GM18499 (cell line): ENCODE data around the gene ST6GALNAC6.

Experiments used
- ATAC-seq: cut with Tn5 transposase; IDR thresholded peaks from one replicate; pipeline ENCODE4 v1.9.1; 2021; ENCODE audit warnings: moderate number of reproducible peaks; ENCODE audit not compliant: insufficient read depth, unreplicated experiment

ST6GALNAC6 gene

DNA sequence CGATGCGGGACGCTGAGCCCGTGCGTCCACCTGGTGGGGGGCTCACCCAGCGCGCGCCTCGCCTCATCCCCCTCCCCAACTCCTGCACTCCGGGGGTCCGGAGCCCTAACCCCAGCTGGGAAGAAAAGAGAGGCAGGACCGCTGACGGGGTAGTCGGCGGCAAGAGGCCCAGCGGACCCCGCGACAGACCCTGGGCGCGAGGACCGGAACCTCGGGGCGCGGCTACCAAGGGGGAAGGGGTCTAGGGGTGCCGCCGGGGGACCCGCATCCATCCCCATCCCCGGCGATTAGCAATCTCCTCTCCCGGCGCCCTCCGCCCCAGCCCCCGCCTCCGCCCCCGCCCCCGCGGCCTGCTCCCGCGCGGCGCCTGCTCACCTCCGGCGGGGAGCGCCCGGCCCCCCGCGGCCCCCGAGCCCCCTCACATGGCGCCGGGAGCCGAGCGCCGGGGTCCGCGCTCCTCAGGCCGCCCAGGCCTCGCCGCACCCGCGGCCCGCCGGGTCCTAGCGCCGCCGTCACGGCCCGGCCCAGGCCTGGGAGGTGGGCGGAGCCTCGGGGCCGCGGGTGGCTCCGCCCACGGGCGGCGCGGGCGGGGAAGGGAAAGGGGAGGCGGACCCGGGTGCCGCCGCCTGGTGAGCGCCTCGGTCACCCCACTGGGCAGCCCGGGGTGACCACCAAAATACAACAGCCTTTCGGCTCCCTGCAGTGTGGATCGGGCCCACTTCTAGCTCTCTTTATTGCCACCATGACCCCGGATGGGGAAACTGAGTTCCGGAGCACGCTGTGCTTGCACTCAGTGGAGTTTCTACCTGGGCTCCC is at the start of gene ST6GALNAC6:
Gene ST6GALNAC6, minus strand, starts transcription at position 476 of the 816 bp plus-strand sequence. CDS start 1,622 bp downstream, outside the sequence.
- no peak for ATAC-seq

DNA sequence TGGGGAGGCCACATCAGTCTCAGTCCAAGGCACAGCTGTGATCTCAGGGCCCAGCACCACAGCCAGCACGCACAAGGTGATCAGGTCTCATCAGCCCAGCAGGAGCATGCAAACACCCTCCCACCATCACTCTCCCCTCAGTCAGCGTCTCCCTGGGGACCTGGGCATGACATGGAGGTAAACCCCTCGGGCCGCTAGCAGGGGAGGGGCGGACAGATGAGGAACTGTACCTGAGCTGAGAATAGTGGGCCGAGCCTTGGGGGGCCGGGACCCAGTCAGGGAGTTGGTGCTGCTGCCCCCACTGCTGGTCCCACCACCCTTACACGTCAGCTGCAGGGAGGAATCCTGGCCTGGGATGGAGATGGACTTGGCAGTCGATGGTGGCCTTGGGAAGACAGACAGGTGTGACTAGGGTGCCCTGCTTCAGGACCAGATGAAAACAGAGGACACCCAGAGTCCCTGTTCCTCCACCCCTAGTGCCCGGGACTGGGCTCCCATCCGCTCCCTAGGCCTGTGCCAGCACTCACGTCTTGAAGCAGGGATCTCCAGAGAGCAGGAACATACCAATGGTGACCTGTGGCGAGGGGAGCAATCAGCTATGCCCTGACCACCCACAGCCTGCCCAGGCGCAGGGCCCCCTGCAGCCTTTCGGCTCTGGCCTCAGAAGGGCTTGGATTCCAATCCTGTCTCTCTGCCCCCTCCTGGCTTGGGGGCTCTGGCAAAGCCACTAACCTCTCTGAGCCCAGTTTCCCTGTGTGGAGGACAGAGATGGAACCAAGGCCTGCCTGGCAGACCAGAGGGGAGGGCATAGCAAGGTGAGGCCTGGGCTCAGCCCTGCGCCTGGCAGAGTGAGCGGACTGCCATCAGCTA is 48.7 kb upstream of the ST6GALNAC6 start:
- no peak for ATAC-seq

DNA sequence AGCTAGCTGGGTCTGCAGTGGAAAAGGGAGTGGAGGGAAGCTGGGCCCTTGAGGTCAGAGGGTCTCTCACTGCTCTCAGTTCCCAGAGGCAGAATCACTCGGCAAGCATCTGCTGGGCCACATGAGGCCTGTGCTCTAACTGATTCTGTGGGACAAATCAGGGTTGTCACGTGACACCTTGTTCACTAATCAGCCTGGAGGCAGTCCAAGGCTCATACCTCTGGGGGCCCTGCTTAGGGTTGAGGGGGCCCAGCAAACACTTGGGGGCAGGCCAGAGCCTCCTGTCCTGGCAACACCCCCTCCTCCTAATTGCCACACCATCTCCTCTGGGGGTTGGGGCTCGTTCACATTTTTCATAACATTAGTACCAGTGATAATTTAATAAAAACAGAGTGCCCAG is 47.3 kb upstream of the ST6GALNAC6 start:
- no peak for ATAC-seq

DNA sequence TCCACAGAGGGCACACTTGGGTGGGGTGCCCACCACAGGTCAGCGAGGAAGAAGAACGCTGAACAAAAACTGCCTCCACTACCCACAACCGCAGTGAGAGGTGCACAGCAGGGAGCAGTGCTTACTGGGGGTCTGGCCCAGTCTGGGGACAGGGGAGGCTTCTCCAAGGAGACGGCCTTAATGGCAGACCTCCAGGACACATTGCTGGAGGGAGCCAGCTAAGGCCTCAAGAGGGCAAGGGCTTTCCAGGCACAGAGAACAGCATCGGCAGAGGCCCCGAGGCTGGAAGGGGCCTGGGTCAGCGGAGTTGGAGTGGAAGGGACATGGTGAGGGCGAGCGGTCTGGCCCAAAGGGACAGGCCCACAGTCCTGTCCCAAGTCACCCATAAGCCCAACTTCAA is 46.5 kb upstream of the ST6GALNAC6 start:
- no peak for ATAC-seq

DNA sequence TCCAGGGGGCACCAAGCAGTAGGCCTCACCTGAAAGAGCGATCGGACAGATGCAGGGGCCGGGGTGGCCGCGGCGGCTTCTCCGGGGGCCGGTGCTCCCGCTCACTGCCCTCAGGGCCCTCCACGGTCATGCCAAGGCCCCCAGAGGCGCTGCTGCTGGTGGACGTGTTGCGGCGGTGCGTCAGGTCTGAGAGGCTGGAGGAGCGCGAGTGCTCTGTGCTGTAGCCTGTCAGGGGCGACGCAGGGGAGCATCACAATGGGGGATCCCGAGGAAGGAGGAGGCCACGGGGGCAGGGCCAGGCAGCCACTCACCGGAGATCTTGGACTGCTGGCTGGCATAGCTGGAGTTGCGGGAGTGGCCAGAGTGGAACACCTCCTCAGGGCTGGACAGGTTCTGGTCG is 45.9 kb upstream of the ST6GALNAC6 start:
- no peak for ATAC-seq

GRCh38 chr9:127944586-127945218 is 45.3 kb upstream of the ST6GALNAC6 start:
- ATAC-seq = no peak

- ATAC-seq = no peak
Measured at GRCh38 chr9:127943731-127944144, 44.3 kb upstream of the ST6GALNAC6 start.

DNA sequence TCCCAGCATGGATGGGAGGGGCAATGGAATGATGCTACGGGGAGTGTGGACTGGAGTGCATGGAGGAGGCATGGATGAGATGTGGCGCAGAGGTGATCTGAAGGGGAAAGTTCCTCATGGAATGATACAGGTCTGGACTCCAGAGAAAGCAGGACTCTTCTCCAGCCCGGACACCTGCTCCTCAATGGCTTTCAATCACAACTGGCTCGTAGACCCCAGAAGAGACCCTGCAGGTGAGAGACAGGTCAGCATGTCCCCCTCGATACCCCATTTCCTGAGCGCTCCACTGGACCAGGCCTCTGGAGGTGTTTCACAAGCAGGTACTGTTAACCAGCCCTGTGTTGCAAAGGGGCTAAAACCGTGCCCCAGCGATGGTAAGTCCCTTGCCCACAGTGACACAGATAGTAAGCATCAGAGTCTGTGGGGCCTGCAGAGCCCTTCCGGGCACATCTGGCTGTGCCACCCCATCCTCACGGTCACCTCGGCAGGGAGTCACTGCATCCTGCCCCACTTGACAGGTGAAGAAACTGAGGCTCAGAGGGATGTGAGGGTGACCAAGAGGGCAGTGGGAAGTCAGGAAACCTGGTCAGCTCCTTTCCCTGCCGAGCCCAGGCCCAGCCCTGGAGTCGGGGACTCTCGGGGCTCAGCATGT is 43.7 kb upstream of the ST6GALNAC6 start:
- ATAC-seq = no peak

GRCh38 chr9:127942216-127943010 is 43.0 kb upstream of the ST6GALNAC6 start:
- no peak for ATAC-seq

- no peak for ATAC-seq
Measured at GRCh38 chr9:127941961-127942215, 42.5 kb upstream of the ST6GALNAC6 start.

DNA sequence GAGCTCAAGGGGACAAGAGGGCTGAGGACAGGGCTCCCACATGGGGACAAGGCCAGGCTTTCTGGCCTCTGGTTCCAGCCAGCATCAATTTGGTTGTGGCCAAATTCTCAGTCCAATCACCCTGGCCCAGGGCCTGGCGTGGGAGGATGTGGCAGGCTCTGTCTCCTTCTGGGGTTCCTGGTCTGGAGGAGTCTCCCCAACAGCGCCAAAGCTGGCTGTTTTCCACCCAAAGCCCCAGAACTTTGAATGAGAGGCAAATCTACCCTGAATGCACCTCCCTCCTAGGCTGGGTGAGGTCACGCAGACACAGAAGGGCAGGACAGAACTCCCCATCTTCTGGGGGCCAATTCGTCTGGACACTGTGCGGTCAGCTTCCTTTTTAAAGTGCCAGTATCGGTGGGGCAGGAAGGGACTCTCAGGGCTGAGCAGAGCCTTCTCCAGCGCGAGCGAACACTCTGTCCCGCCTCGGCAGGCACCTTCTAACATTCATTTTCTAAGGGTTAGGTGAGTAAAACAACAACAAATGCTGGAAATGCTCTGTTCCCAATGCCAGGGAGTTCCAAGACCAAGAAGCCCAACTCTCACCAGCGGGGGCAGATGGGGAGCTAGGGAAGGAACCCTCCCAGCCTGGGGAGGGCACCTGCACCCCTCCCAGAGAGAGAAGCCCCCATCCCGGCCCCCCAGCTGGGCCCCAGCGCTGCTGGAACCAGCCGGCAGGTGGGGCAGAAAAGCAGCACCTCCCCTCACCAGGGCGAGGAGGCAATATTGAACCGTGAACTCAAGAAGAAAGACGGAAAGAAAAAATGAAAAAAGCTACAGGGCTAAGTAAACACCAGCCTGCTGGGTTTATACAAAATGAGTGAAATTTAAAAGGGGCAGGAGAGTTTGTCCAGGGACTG is 41.9 kb upstream of the ST6GALNAC6 start:
- no peak for ATAC-seq

GRCh38 chr9:127940593-127940992 is 41.2 kb upstream of the ST6GALNAC6 start:
- ATAC-seq = no peak

GRCh38 chr9:127938298-127938690 is 38.9 kb upstream of the ST6GALNAC6 start:
- no peak for ATAC-seq

DNA sequence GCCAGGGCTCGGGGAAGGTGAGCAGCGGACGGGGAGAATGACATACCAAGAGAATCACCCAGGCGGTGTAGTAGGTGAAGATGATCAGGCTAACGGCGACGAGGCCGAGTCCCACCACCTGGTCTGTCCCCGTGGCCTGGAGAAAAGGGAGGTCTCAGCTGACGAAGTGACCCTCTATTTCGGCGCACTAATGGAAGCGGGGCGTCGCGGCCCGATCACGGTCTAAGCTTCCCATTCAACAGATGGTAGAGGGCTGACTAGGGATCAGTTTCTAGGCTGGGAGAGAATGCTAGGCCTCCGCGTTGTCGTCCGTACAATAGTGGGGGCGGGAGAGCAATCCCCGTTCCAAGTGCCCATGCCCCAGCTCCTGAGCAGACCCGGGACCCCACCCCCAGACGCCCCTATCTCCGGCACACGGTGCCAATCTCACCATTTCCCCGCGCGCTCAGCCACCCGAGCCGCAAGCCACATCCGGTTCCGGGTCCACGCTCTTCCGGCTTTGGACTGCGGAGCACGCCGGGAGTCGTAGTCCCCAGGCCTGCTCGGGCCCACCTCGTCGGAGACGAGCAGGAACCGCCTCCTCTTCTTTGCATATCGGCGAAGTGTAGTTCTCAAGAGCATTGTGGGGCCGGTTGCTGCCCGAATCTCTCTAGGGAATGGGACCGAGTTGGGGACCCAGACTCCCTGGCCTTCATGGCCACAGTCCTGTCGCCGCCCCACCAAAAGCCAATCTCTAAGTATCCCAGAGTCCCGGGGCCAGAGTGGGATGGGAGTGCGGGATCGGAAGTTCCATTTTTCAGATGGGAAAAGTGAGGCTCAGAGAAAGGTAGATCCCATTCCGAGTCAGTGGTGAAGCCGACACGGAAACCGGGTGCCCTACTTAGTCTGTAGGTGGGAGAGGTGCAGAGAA is 38.2 kb upstream of the ST6GALNAC6 start, which contains the start of gene DPM2:
Gene DPM2, minus strand, starts transcription at position 467 of the 910 bp plus-strand sequence. Its CDS starts 34 bp downstream, at position 433.
- no peak for ATAC-seq

GRCh38 chr9:127937056-127937387 is 37.6 kb upstream of the ST6GALNAC6 start:
- no peak for ATAC-seq

- ATAC-seq = no peak
Measured at GRCh38 chr9:127936347-127936852, 37.0 kb upstream of the ST6GALNAC6 start.

GRCh38 chr9:127935765-127936221 is 36.4 kb upstream of the ST6GALNAC6 start:
- ATAC-seq = no peak
